SU-DHL-6 (cell line): ENCODE data around the gene CDKAL1.

Experiments used
- EZH2phosphoT487 ChIP-seq: fragments of 200-600 bp; sonication (generic), shearing (Covaris generic); conservative IDR thresholded peaks from 2 replicates; pipeline ENCODE4 v1.6.1; 2018; ENCODE audit warnings: mild to moderate bottlenecking, antibody characterized with exemption, low read length, moderate library complexity, mixed read lengths
- TF ChIP-seq, protein P1 (sequence below): fragments of 200-600 bp; sonication (generic); IDR thresholded peaks from one replicate; pipeline ENCODE4 v1.5.1; 2017; ENCODE audit warnings: antibody characterized with exemption, mild to moderate bottlenecking, low read length, moderate library complexity; ENCODE audit not compliant: insufficient read depth, poor library complexity, severe bottlenecking

DNA sequence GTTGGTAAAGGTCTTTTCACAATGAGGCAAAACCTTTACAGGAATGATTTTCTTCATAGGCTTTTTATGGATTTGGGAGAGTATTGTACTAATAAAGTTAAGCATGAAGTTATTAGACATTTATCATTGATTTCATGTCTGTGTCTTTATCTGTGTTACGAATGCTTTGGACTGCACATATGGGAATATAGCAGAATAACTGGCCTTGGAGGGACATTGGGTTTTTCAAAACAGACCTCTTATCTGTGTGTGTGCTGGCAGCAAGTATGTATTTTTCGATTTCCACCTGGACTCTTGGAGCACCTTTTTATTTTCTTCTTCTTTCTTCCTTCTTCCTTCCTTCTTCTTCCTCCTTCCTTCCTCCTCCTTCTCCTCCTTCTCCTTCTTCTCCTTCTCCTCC lies 74.6 kb downstream of the CDKAL1 start:
- TF ChIP-seq, protein P1, sequence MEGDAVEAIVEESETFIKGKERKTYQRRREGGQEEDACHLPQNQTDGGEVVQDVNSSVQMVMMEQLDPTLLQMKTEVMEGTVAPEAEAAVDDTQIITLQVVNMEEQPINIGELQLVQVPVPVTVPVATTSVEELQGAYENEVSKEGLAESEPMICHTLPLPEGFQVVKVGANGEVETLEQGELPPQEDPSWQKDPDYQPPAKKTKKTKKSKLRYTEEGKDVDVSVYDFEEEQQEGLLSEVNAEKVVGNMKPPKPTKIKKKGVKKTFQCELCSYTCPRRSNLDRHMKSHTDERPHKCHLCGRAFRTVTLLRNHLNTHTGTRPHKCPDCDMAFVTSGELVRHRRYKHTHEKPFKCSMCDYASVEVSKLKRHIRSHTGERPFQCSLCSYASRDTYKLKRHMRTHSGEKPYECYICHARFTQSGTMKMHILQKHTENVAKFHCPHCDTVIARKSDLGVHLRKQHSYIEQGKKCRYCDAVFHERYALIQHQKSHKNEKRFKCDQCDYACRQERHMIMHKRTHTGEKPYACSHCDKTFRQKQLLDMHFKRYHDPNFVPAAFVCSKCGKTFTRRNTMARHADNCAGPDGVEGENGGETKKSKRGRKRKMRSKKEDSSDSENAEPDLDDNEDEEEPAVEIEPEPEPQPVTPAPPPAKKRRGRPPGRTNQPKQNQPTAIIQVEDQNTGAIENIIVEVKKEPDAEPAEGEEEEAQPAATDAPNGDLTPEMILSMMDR: no peak
- no peak for TF ChIP-seq EZH2phosphoT487
